C4-2B (cell line): ENCODE results near the gene ALX4.

Source experiments
- H3K27ac ChIP-seq: fragments of 450-650 bp; 2 replicates; pipeline ENCODE4 v1.5.1; 2017
- ZFX ChIP-seq: fragments of 450-650 bp; IDR thresholded peaks from 2 replicates; pipeline ENCODE4 v1.6.1; 2017
- TF ChIP-seq, protein P1 (sequence below): fragments of 450-650 bp; conservative IDR thresholded peaks from 2 replicates; pipeline ENCODE4 v1.5.1; 2017; ENCODE audit warnings: mild to moderate bottlenecking

The ALX4 gene

DNA sequence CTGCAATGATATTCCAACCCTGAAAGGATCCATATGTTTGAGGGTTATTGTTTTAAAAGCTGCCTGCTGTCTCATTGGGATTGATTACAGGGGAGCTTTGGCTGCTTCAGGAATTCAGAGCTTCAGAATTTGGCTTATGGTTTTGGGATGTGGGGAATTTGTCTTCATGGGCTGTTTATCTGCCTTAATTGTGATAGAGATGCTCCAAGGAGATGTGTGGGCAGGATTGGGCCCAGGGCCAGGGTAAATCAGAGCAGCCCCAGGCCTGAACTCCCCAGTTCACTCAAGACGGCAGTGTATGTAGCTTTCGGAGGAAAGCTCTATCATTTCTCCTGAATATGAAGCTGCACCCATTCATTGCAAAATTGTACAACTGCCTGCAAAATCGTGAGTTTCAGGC, 88.5 kb downstream of the ALX4 start:
- no peak for TF ChIP-seq ZFX
- TF ChIP-seq, protein P1, sequence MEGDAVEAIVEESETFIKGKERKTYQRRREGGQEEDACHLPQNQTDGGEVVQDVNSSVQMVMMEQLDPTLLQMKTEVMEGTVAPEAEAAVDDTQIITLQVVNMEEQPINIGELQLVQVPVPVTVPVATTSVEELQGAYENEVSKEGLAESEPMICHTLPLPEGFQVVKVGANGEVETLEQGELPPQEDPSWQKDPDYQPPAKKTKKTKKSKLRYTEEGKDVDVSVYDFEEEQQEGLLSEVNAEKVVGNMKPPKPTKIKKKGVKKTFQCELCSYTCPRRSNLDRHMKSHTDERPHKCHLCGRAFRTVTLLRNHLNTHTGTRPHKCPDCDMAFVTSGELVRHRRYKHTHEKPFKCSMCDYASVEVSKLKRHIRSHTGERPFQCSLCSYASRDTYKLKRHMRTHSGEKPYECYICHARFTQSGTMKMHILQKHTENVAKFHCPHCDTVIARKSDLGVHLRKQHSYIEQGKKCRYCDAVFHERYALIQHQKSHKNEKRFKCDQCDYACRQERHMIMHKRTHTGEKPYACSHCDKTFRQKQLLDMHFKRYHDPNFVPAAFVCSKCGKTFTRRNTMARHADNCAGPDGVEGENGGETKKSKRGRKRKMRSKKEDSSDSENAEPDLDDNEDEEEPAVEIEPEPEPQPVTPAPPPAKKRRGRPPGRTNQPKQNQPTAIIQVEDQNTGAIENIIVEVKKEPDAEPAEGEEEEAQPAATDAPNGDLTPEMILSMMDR, result no peak
- no peak overlapping the region for H3K27ac ChIP-seq

DNA sequence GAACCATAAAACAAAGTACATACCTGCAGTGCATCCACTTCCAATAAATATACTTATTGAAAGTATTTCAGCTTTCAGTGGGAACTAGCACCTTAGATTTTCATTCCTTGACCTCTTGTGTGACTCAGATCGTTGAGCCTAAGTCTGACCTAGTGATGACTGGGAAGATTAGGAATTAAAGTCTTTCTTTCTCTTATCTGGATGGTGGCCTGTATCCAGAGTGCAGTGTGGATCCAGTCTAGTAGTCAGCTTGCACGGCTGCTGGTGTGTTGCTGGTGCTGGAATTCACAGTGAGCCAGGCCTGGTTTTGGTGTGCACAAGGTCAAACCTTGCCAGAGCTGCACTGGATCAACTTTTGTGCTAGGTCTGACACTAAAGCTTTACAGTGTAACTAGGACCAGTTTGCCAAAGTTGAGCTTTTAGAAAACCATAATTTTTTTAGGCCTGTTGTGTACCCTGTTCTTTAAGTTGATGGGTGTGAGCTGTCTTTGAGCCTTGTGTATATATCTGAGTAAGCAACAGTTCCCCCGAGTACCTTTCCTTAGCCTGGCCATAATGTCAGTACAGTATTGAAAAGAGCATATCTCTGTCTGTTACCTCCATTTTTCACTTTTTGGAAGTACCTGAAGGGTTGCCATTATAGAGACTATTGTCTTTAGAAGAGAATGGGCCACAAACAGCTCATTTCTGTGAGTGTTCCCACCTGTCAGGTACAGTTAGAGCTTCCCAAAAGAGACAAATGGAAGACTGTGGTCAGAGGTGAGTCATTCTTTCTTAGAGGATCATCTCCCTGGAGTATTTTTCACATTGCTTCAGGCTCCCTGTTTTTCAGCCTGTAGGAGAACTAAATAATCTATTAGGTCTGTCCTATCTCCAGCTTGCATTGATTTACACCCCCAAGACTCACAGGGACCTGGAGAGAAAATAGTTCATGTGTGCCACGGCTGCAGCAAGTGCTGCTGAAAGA, 89.8 kb downstream of the ALX4 start:
- no peak for TF ChIP-seq ZFX
- TF ChIP-seq, protein P1, result no peak
- H3K27ac ChIP-seq, result no peak overlapping the region

DNA sequence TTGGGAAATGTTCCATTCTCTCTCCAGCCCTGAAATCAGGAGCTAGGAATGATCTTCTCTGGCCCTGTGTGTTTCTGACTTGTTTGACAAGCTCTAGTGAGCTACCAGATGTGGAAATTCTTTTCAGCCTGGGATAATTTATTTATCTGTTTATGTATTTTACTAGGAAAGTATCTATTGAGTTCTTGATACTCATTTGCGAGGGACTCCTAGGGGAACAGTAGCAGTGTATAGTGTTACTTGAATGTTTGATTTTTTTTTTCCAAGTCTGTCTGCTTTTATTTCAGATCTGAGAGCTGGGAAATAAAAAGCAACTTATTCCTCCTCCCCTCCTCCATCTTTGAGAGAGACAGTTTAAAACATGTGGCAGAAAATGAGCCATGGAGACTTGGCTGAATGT, 92.5 kb downstream of the ALX4 start:
- no peak for TF ChIP-seq ZFX
- TF ChIP-seq, protein P1, result no peak
- H3K27ac ChIP-seq, result no peak overlapping the region

DNA sequence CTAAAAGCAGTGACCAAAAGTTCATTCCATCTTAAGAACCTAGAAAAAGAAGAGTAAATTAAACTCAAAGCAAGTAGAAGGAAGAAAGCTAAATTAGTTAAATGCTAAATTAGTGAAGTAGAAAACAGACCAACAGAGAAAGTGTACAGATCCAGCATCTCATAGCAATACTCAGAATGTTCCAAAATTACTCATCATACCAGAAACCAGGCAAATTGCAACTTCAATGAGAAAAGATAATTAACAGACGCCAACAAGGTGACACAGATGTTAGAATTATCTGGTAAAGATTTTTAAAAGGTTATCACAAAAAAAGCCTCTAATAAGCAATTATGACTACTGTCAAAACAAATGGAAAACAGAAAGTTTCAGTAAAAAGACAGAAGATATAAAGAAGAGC, 96.8 kb downstream of the ALX4 start:
- TF ChIP-seq, protein P1, result no peak
- TF ChIP-seq ZFX, result no peak
- no peak overlapping the region for H3K27ac ChIP-seq

DNA sequence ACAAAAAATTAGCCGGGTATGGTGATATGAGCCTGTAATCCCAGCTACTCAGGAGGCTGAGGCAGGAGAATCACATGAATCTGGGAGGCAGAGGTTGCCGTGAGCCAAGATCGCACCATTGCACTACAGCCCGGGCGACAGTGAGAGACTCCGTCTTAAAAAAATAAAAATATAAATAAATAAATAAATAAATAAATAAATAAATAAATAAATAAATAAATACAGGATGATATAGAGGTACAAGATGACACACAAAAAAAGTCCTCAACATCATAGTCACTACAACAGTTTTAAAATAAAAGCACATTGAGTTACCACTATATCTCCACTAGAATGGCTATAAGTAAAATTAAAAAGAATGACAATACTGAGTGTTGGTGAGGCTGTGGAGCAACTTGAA, 97.8 kb downstream of the ALX4 start:
- TF ChIP-seq, protein P1, result no peak
- no peak for TF ChIP-seq ZFX
- H3K27ac ChIP-seq, result no peak overlapping the region
